HG03432 (cell line): ENCODE results near the gene RHBDL3.
"Not testable (repeated sequence)": the region's sequence is repeated elsewhere in the genome, so short reads cannot be mapped to it uniquely, and the experiment has no call there.

Source experiments
- ATAC-seq: cut with Tn5 transposase; IDR thresholded peaks from one replicate; pipeline ENCODE4 v1.9.1; 2021; ENCODE audit warnings: mild to moderate bottlenecking, moderate library complexity; ENCODE audit not compliant: unreplicated experiment

The RHBDL3 gene

GRCh38 chr17:32320847-32321246 lies 55.2 kb downstream of the RHBDL3 start:
- ATAC-seq, result no peak

GRCh38 chr17:32323046-32323445 lies 57.4 kb downstream of the RHBDL3 start:
- no peak for ATAC-seq

GRCh38 chr17:32323811-32324491 lies 58.3 kb downstream of the RHBDL3 start:
- no peak for ATAC-seq

- ATAC-seq, result no peak
Observed at GRCh38 chr17:32327911-32328310, 62.3 kb downstream of the RHBDL3 start.

GRCh38 chr17:32330147-32330546 lies 64.5 kb downstream of the RHBDL3 start:
- ATAC-seq, result no peak

- ATAC-seq, result no peak
Observed at GRCh38 chr17:32331243-32332040, 65.8 kb downstream of the RHBDL3 start.

GRCh38 chr17:32333187-32333586 lies 67.6 kb downstream of the RHBDL3 start:
- no peak for ATAC-seq

GRCh38 chr17:32335046-32335445 lies 69.4 kb downstream of the RHBDL3 start:
- no peak for ATAC-seq

- no peak for ATAC-seq
Observed at GRCh38 chr17:32335687-32336086, 70.1 kb downstream of the RHBDL3 start.

GRCh38 chr17:32341141-32341856 lies 75.7 kb downstream of the RHBDL3 start:
- peak; percentile 18 for ATAC-seq

- ATAC-seq, result peak; percentile 92
Observed at GRCh38 chr17:32341857-32342602, 76.4 kb downstream of the RHBDL3 start, which contains the start of gene C17orf75. TSS of gene C17orf75 (minus strand) at chr17:32342173. CDS start at chr17:32342139, 34 bp downstream.

GRCh38 chr17:32342603-32343325 lies 77.1 kb downstream of the RHBDL3 start:
- ATAC-seq, result no peak

- no peak for ATAC-seq
Observed at GRCh38 chr17:32345951-32346600, 80.4 kb downstream of the RHBDL3 start.

GRCh38 chr17:32348483-32348800 lies 82.8 kb downstream of the RHBDL3 start:
- no peak for ATAC-seq

GRCh38 chr17:32349503-32349853 lies 83.8 kb downstream of the RHBDL3 start:
- peak; percentile 9 for ATAC-seq

- peak; percentile 85 for ATAC-seq
Observed at GRCh38 chr17:32349854-32350665, 84.4 kb downstream of the RHBDL3 start, which contains the start of gene ZNF207. TSS of gene ZNF207 (plus strand) at chr17:32350157. CDS start at chr17:32350286, 129 bp downstream.

- peak; percentile 32 for ATAC-seq
Observed at GRCh38 chr17:32350666-32351418, 85.2 kb downstream of the RHBDL3 start.

- not testable (repeated sequence) for ATAC-seq
Observed at GRCh38 chr17:32352734-32353133, 87.1 kb downstream of the RHBDL3 start.
